GM21515 (cell line): ENCODE data around the gene FSTL4.
"Not testable (repeated sequence)": the region's sequence is repeated elsewhere in the genome, so short reads cannot be mapped to it uniquely, and the experiment has no call there.

Experiments
- ATAC-seq: cut with Tn5 transposase; IDR thresholded peaks from one replicate; pipeline ENCODE4 v1.9.1; 2021; ENCODE audit not compliant: unreplicated experiment

FSTL4 gene

GRCh38 chr5:133459474-133460160 lies 152.7 kb downstream of the FSTL4 start:
- ATAC-seq = no peak

GRCh38 chr5:133458435-133458834 lies 153.9 kb downstream of the FSTL4 start:
- ATAC-seq = no peak

- no peak for ATAC-seq
These were observed 154.6 kb downstream of the FSTL4 start for GRCh38 chr5:133457439-133458355.

- ATAC-seq = no peak
These were observed 155.4 kb downstream of the FSTL4 start for GRCh38 chr5:133456933-133457402.

GRCh38 chr5:133455676-133456075 lies 156.7 kb downstream of the FSTL4 start:
- ATAC-seq = no peak

- ATAC-seq = no peak
These were observed 157.9 kb downstream of the FSTL4 start for GRCh38 chr5:133454442-133454841.

- no peak for ATAC-seq
These were observed 158.5 kb downstream of the FSTL4 start for GRCh38 chr5:133453831-133454230.

- ATAC-seq = no peak
These were observed 159.1 kb downstream of the FSTL4 start for GRCh38 chr5:133453084-133453780.

GRCh38 chr5:133451926-133452325 lies 160.4 kb downstream of the FSTL4 start:
- ATAC-seq = no peak

GRCh38 chr5:133450286-133450685 lies 162.1 kb downstream of the FSTL4 start:
- ATAC-seq = no peak

GRCh38 chr5:133449181-133449580 lies 163.2 kb downstream of the FSTL4 start:
- no peak for ATAC-seq

GRCh38 chr5:133446440-133446839 lies 165.9 kb downstream of the FSTL4 start:
- no peak for ATAC-seq

- ATAC-seq = no peak
These were observed 166.6 kb downstream of the FSTL4 start for GRCh38 chr5:133445744-133446143.

- ATAC-seq = not testable (repeated sequence)
These were observed 167.1 kb downstream of the FSTL4 start for GRCh38 chr5:133445204-133445603.

- ATAC-seq = no peak
These were observed 167.6 kb downstream of the FSTL4 start for GRCh38 chr5:133444711-133445110.

GRCh38 chr5:133441166-133441815 lies 171.1 kb downstream of the FSTL4 start:
- no peak for ATAC-seq

- no peak for ATAC-seq
These were observed 171.8 kb downstream of the FSTL4 start for GRCh38 chr5:133440467-133441115.

GRCh38 chr5:133439859-133440258 lies 172.5 kb downstream of the FSTL4 start:
- ATAC-seq = no peak

- ATAC-seq = no peak
These were observed 173.9 kb downstream of the FSTL4 start for GRCh38 chr5:133438487-133438886.

GRCh38 chr5:133434336-133434735 lies 178.0 kb downstream of the FSTL4 start:
- ATAC-seq = no peak
